IPS-NIHi11 (cell line): Measurements from ENCODE around the gene SPTBN1.

Experiments used
- DNase-seq: peaks from one replicate; pipeline ENCODE4 v3.0.0; 2012; ENCODE audit warnings: mixed read lengths, low spot score

SPTBN1 gene

GRCh38 chr2:54555318-54555837 is 99.3 kb downstream of the SPTBN1 start:
- DNase-seq: no peak

GRCh38 chr2:54556621-54557121 is 100.5 kb downstream of the SPTBN1 start:
- DNase-seq: no peak

GRCh38 chr2:54557211-54557600 is 101.1 kb downstream of the SPTBN1 start:
- no peak for DNase-seq

- DNase-seq: peak; percentile 69
Observed at GRCh38 chr2:54557601-54558187, 101.6 kb downstream of the SPTBN1 start.

GRCh38 chr2:54558188-54559005 is 102.3 kb downstream of the SPTBN1 start:
- DNase-seq: peak; percentile 89

- peak; percentile 45 for DNase-seq
Observed at GRCh38 chr2:54559006-54559445, 102.9 kb downstream of the SPTBN1 start.

GRCh38 chr2:54559593-54560145 is 103.5 kb downstream of the SPTBN1 start:
- DNase-seq: peak; percentile 27

- no peak for DNase-seq
Observed at GRCh38 chr2:54560146-54560881, 104.2 kb downstream of the SPTBN1 start.

- DNase-seq: no peak
Observed at GRCh38 chr2:54561010-54561409, 104.9 kb downstream of the SPTBN1 start.

GRCh38 chr2:54564439-54564838 is 108.3 kb downstream of the SPTBN1 start:
- no peak for DNase-seq

- DNase-seq: no peak
Observed at GRCh38 chr2:54565551-54565950, 109.4 kb downstream of the SPTBN1 start.

- no peak for DNase-seq
Observed at GRCh38 chr2:54566896-54567295, 110.8 kb downstream of the SPTBN1 start.

- no peak for DNase-seq
Observed at GRCh38 chr2:54568876-54569321, 112.8 kb downstream of the SPTBN1 start.

- no peak for DNase-seq
Observed at GRCh38 chr2:54569745-54570301, 113.7 kb downstream of the SPTBN1 start.

- no peak for DNase-seq
Observed at GRCh38 chr2:54570321-54570855, 114.3 kb downstream of the SPTBN1 start.

GRCh38 chr2:54570925-54571694 is 115.0 kb downstream of the SPTBN1 start:
- DNase-seq: no peak

- DNase-seq: no peak
Observed at GRCh38 chr2:54572262-54572635, 116.1 kb downstream of the SPTBN1 start.

- DNase-seq: no peak
Observed at GRCh38 chr2:54572636-54573536, 116.8 kb downstream of the SPTBN1 start.

GRCh38 chr2:54573537-54573919 is 117.4 kb downstream of the SPTBN1 start:
- no peak for DNase-seq
